HL-60 (cell line): ENCODE results near the gene TXNDC8.

ENCODE experiments used
- DNase-seq, 2 experiments: peaks; one replicate each; pipeline ENCODE4 v3.0.0-alpha.2; 2010 to 2020; ENCODE audit warnings: low read depth in 1 of 2, low spot score in 1 of 2
- H3K27ac ChIP-seq: fragments of 250-450 bp; sonication (Bioruptor Pico); replicated peaks from 2 replicates; pipeline ENCODE4 v1.5.1; 2020; ENCODE audit warnings: mild to moderate bottlenecking, moderate library complexity
- H3K27me3 ChIP-seq: fragments of 250-450 bp; sonication (Bioruptor Pico); 2 replicates; pipeline ENCODE4 v1.5.1; 2021; ENCODE audit warnings: mild to moderate bottlenecking, moderate library complexity; ENCODE audit not compliant: insufficient read depth, poor library complexity, severe bottlenecking
- H3K4me3 ChIP-seq: replicated peaks from 2 replicates; pipeline ENCODE4 v1.5.1; 2011; ENCODE audit warnings: mild to moderate bottlenecking, control low read depth, low read length; ENCODE audit not compliant: insufficient read depth
- GABPA ChIP-seq: IDR thresholded peaks from 2 replicates; pipeline ENCODE4 v1.6.1; 2012; ENCODE audit warnings: low read depth
- POLR2AphosphoS5 ChIP-seq: IDR thresholded peaks from 2 replicates; pipeline ENCODE4 v1.6.1; 2012; ENCODE audit warnings: low read depth
- SPI1 ChIP-seq: IDR thresholded peaks from 2 replicates; pipeline ENCODE4 v1.6.1; 2012; ENCODE audit warnings: low read depth, mild to moderate bottlenecking, borderline replicate concordance
- TF ChIP-seq, protein P1 (sequence below): IDR thresholded peaks from one replicate; pipeline ENCODE4 v1.5.1; 2011; ENCODE audit warnings: low read length, control low read depth, inconsistent platforms; ENCODE audit not compliant: insufficient read depth
- TF ChIP-seq, protein P2 (sequence below): IDR thresholded peaks from 2 replicates; pipeline ENCODE4 v1.6.1; 2012; ENCODE audit warnings: low read depth; ENCODE audit not compliant: insufficient replicate concordance

The TXNDC8 gene

GRCh38 chr9:110357505-110357904 lies 19.8 kb upstream of the TXNDC8 start:
- H3K4me3 ChIP-seq = no peak overlapping the region
- no peak overlapping the region for H3K27ac ChIP-seq
- TF ChIP-seq GABPA (no peak), POLR2AphosphoS5 (no peak), SPI1 (no peak)
- TF ChIP-seq, protein P1, sequence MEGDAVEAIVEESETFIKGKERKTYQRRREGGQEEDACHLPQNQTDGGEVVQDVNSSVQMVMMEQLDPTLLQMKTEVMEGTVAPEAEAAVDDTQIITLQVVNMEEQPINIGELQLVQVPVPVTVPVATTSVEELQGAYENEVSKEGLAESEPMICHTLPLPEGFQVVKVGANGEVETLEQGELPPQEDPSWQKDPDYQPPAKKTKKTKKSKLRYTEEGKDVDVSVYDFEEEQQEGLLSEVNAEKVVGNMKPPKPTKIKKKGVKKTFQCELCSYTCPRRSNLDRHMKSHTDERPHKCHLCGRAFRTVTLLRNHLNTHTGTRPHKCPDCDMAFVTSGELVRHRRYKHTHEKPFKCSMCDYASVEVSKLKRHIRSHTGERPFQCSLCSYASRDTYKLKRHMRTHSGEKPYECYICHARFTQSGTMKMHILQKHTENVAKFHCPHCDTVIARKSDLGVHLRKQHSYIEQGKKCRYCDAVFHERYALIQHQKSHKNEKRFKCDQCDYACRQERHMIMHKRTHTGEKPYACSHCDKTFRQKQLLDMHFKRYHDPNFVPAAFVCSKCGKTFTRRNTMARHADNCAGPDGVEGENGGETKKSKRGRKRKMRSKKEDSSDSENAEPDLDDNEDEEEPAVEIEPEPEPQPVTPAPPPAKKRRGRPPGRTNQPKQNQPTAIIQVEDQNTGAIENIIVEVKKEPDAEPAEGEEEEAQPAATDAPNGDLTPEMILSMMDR = no peak
- TF ChIP-seq, protein P2, sequence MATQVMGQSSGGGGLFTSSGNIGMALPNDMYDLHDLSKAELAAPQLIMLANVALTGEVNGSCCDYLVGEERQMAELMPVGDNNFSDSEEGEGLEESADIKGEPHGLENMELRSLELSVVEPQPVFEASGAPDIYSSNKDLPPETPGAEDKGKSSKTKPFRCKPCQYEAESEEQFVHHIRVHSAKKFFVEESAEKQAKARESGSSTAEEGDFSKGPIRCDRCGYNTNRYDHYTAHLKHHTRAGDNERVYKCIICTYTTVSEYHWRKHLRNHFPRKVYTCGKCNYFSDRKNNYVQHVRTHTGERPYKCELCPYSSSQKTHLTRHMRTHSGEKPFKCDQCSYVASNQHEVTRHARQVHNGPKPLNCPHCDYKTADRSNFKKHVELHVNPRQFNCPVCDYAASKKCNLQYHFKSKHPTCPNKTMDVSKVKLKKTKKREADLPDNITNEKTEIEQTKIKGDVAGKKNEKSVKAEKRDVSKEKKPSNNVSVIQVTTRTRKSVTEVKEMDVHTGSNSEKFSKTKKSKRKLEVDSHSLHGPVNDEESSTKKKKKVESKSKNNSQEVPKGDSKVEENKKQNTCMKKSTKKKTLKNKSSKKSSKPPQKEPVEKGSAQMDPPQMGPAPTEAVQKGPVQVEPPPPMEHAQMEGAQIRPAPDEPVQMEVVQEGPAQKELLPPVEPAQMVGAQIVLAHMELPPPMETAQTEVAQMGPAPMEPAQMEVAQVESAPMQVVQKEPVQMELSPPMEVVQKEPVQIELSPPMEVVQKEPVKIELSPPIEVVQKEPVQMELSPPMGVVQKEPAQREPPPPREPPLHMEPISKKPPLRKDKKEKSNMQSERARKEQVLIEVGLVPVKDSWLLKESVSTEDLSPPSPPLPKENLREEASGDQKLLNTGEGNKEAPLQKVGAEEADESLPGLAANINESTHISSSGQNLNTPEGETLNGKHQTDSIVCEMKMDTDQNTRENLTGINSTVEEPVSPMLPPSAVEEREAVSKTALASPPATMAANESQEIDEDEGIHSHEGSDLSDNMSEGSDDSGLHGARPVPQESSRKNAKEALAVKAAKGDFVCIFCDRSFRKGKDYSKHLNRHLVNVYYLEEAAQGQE = no peak
- no peak for DNase-seq
- no peaks in the 10 kb centered on the region for H3K27me3 ChIP-seq

GRCh38 chr9:110356639-110357395 lies 19.2 kb upstream of the TXNDC8 start:
- no peak overlapping the region for H3K4me3 ChIP-seq
- no peaks in the 10 kb centered on the region for H3K27me3 ChIP-seq
- no peak overlapping the region for H3K27ac ChIP-seq
- DNase-seq = peak; percentile 42 to 45
- peak; percentile 76 for TF ChIP-seq SPI1
- TF ChIP-seq POLR2AphosphoS5 = no peak

DNA sequence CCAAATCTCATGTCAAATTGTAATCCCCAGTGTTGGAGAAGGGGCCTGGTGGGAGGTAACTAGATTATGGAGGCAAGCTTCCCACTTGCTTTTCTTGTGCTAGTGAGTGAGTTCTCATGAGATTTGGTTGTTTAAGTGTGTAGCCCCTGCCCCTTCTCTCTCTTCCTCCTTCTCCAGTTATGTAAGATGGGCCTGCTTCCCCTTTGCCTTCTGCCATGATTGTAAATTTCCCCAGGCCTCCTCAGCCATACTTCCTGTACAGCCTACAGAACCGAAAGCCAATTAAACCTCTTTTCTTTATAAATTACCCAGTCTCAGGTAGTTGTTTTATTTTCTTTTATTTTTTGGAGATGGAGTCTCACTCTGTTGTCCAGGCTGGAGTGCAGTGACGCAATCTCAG lies 18.2 kb upstream of the TXNDC8 start:
- no peaks in the 10 kb centered on the region for H3K27me3 ChIP-seq
- TF ChIP-seq SPI1 (no peak), GABPA (no peak), POLR2AphosphoS5 (no peak)
- TF ChIP-seq, protein P2 = no peak
- TF ChIP-seq, protein P1 = no peak
- H3K4me3 ChIP-seq = no peak overlapping the region
- H3K27ac ChIP-seq = no peak overlapping the region
- DNase-seq = peak; percentile 31 to 44

GRCh38 chr9:110351009-110351467 lies 13.4 kb upstream of the TXNDC8 start:
- H3K27me3 ChIP-seq = no peaks in the 10 kb centered on the region
- no peak overlapping the region for H3K4me3 ChIP-seq
- DNase-seq = no peak
- TF ChIP-seq POLR2AphosphoS5 = no peak
- TF ChIP-seq, protein P2 = no peak
- TF ChIP-seq, protein P1 = no peak
- no peak for TF ChIP-seq SPI1
- no peak for TF ChIP-seq GABPA
- H3K27ac ChIP-seq = no peak overlapping the region
